ENCODE results near the gene EGFL8.

Gene EGFL8

DNA sequence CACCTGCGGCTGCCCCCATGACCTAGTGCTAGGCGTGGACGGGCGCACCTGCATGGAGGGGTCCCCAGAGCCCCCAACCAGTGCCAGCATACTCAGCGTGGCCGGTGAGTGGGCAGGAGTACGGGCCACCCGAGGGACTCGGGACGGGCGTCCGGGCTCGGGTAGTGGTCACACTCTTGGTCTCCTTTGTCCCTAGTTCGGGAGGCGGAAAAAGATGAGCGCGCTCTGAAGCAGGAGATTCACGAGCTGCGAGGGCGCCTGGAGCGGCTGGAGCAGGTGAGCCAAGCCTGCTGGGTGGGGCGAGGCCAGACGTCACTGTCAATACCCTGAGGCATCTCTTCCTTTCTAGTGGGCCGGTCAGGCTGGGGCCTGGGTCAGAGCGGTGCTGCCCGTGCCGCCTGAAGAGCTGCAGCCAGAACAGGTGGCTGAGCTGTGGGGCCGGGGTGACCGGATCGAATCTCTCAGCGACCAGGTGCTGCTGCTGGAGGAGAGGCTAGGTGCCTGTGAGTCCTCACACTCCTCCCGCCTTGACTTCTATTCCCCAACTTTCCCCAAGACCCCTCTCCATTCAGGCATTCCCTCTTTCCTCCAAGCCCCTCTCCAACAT lies 2.9 kb downstream of the EGFL8 start:
- H3K36me3 ChIP-seq (ENCODE audit: control insufficient read depth in 5 of 5, insufficient read depth in 5 of 5, low read length in 5 of 5) = peaks cover 0 to 77% (median 60%) of the 10 kb centered on the region in 5 donors
- H3K9me3 ChIP-seq (ENCODE audit: control insufficient read depth in 5 of 5, low read length in 5 of 5) = no peaks in the 10 kb centered on the region
- no peak overlapping the region for H3K4me3 ChIP-seq (ENCODE audit: low read depth in 1 of 5, low read length in 5 of 5)
- peaks cover 0 to 19% (median 5%) of the 10 kb centered on the region in 5 donors for H3K4me1 ChIP-seq (ENCODE audit: control insufficient read depth in 5 of 5, insufficient read depth in 5 of 5, low read length in 5 of 5)
- H3K27me3 ChIP-seq (ENCODE audit: control insufficient read depth in 5 of 5, insufficient read depth in 4 of 5, low read length in 5 of 5) = no peaks in the 10 kb centered on the region
- no peak overlapping the region for H3K9ac ChIP-seq (ENCODE audit: low read length in 5 of 5)
- no peak overlapping the region for H3K27ac ChIP-seq (ENCODE audit: low read depth, low read length)

DNA sequence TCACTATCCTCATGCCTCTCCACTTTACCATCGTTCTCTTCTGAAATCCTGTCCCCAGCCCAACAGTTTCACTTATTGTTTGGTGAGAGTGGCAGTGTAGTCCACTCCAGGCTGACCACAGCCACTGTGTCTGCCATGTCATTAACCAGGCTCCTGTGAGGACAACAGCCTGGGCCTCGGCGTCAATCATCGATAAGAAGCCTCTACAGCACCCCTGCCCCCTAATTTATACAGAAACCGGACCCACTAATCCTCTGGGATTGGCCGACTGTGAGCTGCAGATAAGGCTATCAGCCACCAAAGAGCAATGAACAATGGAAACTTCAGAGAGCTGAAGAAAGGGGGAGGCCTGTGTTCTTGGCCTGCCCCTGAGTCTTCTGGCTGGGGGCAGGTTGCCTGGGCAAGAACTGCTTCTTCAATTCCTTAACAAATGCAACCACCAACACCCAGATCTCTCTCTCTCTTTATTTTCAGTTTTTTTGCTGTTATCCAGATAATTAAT lies 3.4 kb downstream of the EGFL8 start:
- Histone ChIP-seq H3K27me3 (ENCODE audit: control insufficient read depth in 5 of 5, insufficient read depth in 4 of 5, low read length in 5 of 5) (no peaks in the 10 kb centered on the region), H3K27ac (ENCODE audit: low read depth, low read length) (no peak overlapping the region), H3K9me3 (ENCODE audit: control insufficient read depth in 5 of 5, low read length in 5 of 5) (no peaks in the 10 kb centered on the region), H3K36me3 (ENCODE audit: control insufficient read depth in 5 of 5, insufficient read depth in 5 of 5, low read length in 5 of 5) (peaks cover 0 to 71% (median 56%) of the 10 kb centered on the region in 5 donors), H3K4me3 (ENCODE audit: low read depth in 1 of 5, low read length in 5 of 5) (no peak overlapping the region), H3K4me1 (ENCODE audit: control insufficient read depth in 5 of 5, insufficient read depth in 5 of 5, low read length in 5 of 5) (peaks cover 0 to 16% (median 5%) of the 10 kb centered on the region in 5 donors), H3K9ac (ENCODE audit: low read length in 5 of 5) (no peak overlapping the region)

DNA sequence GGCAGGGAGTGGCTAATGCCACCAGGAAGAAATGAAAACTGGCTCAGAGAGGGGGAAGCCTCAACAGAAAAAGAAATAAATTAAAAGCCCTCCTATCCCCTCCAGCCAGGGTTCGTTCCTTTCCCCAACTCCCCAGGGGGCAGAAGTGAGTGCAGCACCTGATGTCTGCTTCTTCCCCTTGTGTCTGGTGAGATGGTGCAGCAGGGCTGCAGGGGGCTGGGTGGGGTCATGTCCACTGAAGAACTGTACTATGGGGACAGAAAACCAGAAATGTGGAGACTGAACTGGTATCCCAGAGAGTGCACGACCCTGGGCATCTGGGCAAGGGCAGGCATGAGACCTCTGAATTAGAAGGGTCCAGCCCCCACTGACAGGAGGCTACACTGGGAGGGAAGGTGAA lies 4.0 kb downstream of the EGFL8 start:
- H3K27ac ChIP-seq (ENCODE audit: low read depth, low read length) = no peak overlapping the region
- no peak overlapping the region for H3K4me3 ChIP-seq (ENCODE audit: low read depth in 1 of 5, low read length in 5 of 5)
- peaks cover 0 to 15% (median 5%) of the 10 kb centered on the region in 5 donors for H3K4me1 ChIP-seq (ENCODE audit: control insufficient read depth in 5 of 5, insufficient read depth in 5 of 5, low read length in 5 of 5)
- peaks cover 0 to 68% (median 52%) of the 10 kb centered on the region in 5 donors for H3K36me3 ChIP-seq (ENCODE audit: control insufficient read depth in 5 of 5, insufficient read depth in 5 of 5, low read length in 5 of 5)
- no peaks in the 10 kb centered on the region for H3K9me3 ChIP-seq (ENCODE audit: control insufficient read depth in 5 of 5, low read length in 5 of 5)
- no peaks in the 10 kb centered on the region for H3K27me3 ChIP-seq (ENCODE audit: control insufficient read depth in 5 of 5, insufficient read depth in 4 of 5, low read length in 5 of 5)
- H3K9ac ChIP-seq (ENCODE audit: low read length in 5 of 5) = no peak overlapping the region

DNA sequence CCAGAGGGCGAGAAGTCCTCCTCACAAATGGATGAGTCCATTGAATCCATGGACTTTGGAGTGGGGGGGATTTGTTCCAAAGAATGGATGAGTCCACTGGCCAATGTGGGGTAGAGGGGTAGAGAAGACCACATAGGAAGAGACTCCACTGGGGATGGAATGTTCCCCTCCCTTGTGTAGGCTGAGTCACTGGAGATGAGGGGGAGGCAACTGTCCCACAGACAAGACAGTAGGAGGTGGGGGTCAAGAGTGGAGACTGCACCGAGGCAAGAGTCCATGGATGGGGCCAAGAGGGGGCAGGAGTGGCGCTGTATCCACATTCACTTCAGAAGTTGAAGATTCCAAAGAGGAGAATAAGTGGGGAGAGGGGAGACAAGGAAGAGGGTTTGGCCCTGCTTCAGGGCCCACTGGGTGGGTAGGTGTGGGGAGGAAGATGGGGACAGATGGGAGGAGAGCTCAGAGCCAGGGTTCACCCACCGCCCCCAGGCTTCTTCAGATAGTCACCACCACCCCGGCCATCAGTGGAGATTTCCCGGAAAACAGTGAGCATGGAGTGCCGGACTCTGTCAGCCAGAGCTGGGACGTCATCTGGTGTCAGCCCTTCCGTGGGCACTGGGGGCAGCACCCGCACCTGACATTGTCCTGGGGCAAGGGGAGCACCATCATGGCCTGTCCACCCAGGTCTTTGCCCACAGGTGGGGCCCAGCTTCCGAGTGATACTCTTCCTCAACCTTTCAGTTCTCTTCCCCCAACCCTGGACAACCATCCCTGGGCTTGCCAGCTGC lies 4.6 kb downstream of the EGFL8 start:
- peaks cover 0 to 63% (median 52%) of the 10 kb centered on the region in 5 donors for H3K36me3 ChIP-seq (ENCODE audit: control insufficient read depth in 5 of 5, insufficient read depth in 5 of 5, low read length in 5 of 5)
- H3K4me1 ChIP-seq (ENCODE audit: control insufficient read depth in 5 of 5, insufficient read depth in 5 of 5, low read length in 5 of 5) = peaks cover 0 to 10% (median under 1%) of the 10 kb centered on the region in 5 donors
- no peaks in the 10 kb centered on the region for H3K9me3 ChIP-seq (ENCODE audit: control insufficient read depth in 5 of 5, low read length in 5 of 5)
- no peak overlapping the region for H3K4me3 ChIP-seq (ENCODE audit: low read depth in 1 of 5, low read length in 5 of 5)
- H3K9ac ChIP-seq (ENCODE audit: low read length in 5 of 5) = no peak overlapping the region
- no peak overlapping the region for H3K27ac ChIP-seq (ENCODE audit: low read depth, low read length)
- no peaks in the 10 kb centered on the region for H3K27me3 ChIP-seq (ENCODE audit: control insufficient read depth in 5 of 5, insufficient read depth in 4 of 5, low read length in 5 of 5)

DNA sequence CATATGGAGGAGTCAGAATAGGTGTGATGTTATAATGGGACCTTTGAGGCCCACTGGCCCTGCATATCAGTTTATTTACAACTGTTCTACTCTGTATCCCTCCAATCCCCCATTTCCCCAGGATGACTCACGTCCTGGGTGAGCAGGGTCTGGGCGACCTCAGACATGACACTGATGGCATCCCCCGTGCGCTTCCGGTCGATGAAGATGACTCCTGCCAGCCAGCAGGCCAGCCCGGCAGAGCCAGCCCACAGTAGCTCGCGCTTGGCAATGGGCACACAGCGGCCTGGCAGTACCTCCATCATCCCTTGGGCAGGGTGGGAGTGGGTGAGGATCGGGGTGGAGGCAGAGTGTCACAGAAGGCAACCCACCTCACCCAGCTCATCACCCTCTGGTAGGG lies 5.9 kb downstream of the EGFL8 start:
- Histone ChIP-seq H3K9ac (ENCODE audit: low read length in 5 of 5) (no peak overlapping the region), H3K27me3 (ENCODE audit: control insufficient read depth in 5 of 5, insufficient read depth in 4 of 5, low read length in 5 of 5) (no peaks in the 10 kb centered on the region), H3K36me3 (ENCODE audit: control insufficient read depth in 5 of 5, insufficient read depth in 5 of 5, low read length in 5 of 5) (peaks cover 0 to 59% (median 52%) of the 10 kb centered on the region in 5 donors), H3K27ac (ENCODE audit: low read depth, low read length) (no peak overlapping the region), H3K4me1 (ENCODE audit: control insufficient read depth in 5 of 5, insufficient read depth in 5 of 5, low read length in 5 of 5) (peaks cover 2 to 16% (median 9%) of the 10 kb centered on the region in 5 donors), H3K4me3 (ENCODE audit: low read depth in 1 of 5, low read length in 5 of 5) (no peak overlapping the region), H3K9me3 (ENCODE audit: control insufficient read depth in 5 of 5, low read length in 5 of 5) (no peaks in the 10 kb centered on the region)

DNA sequence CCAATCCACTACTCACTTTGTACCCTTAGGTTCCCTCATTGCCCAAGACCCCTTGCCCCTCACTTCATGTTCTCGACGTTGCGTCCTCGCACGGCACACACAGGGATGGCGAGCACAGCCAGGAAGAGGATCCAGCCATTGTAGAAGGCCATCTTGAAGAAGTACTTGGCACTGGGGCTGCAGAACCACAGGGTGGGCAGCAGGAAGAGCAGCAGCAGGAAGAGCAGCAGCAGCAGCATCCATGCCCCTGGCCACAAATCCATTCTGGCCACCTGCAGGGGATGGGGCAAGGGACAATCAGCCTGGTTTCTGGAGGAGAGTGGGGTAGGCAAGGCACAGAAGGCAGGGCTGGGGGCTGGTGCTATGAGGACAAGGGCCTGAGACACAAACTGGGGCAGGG lies 6.8 kb downstream of the EGFL8 start:
- peaks cover 3 to 22% (median 15%) of the 10 kb centered on the region in 5 donors for H3K4me1 ChIP-seq (ENCODE audit: control insufficient read depth in 5 of 5, insufficient read depth in 5 of 5, low read length in 5 of 5)
- no peak overlapping the region for H3K27ac ChIP-seq (ENCODE audit: low read depth, low read length)
- peaks cover 0 to 52% (median 49%) of the 10 kb centered on the region in 5 donors for H3K36me3 ChIP-seq (ENCODE audit: control insufficient read depth in 5 of 5, insufficient read depth in 5 of 5, low read length in 5 of 5)
- no peak overlapping the region for H3K4me3 ChIP-seq (ENCODE audit: low read depth in 1 of 5, low read length in 5 of 5)
- no peaks in the 10 kb centered on the region for H3K27me3 ChIP-seq (ENCODE audit: control insufficient read depth in 5 of 5, insufficient read depth in 4 of 5, low read length in 5 of 5)
- H3K9me3 ChIP-seq (ENCODE audit: control insufficient read depth in 5 of 5, low read length in 5 of 5) = no peaks in the 10 kb centered on the region
- H3K9ac ChIP-seq (ENCODE audit: low read length in 5 of 5) = no peak overlapping the region

DNA sequence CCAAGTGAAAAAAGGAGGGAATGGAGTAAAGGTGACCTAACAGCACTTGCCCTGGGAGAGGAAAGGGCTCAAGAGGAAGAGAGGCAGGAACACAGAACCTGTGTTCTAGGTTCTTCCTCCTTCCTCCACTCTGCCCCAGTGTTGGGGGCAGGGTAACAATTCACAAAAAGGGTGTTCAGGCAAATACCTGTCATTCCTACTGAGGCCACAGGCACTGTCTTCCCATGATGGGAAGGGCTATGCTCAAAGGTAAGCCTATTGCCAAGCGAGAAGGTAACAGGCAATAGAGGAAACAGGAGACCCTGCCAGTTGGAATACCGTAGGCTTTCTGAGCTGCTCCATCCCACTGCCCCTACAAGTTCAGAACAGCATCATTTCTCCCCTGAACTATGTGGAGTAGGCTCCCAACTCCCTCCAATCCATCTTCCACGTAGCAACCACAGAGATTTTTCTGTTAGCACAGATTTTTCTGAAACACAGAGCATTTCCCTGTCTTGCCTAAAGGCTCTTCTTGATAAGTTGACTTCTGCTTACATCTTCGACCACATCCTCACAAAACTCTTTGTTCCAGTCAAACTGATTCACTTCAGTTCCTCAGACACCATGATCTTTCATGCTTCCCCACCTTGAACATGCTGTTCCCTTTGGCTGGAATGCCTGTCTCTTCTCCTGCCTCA lies 8.8 kb downstream of the EGFL8 start:
- H3K9me3 ChIP-seq (ENCODE audit: control insufficient read depth in 5 of 5, low read length in 5 of 5) = no peaks in the 10 kb centered on the region
- no peaks in the 10 kb centered on the region for H3K27me3 ChIP-seq (ENCODE audit: control insufficient read depth in 5 of 5, insufficient read depth in 4 of 5, low read length in 5 of 5)
- no peak overlapping the region for H3K27ac ChIP-seq (ENCODE audit: low read depth, low read length)
- H3K36me3 ChIP-seq (ENCODE audit: control insufficient read depth in 5 of 5, insufficient read depth in 5 of 5, low read length in 5 of 5) = peaks cover 0 to 32% (median 30%) of the 10 kb centered on the region in 5 donors
- H3K9ac ChIP-seq (ENCODE audit: low read length in 5 of 5) = peak overlapping the region in 3 of 5 donors; percentile 12 to 33 (median 25)
- H3K4me1 ChIP-seq (ENCODE audit: control insufficient read depth in 5 of 5, insufficient read depth in 5 of 5, low read length in 5 of 5) = peaks cover 13 to 40% (median 29%) of the 10 kb centered on the region in 5 donors
- H3K4me3 ChIP-seq (ENCODE audit: low read depth in 1 of 5, low read length in 5 of 5) = no peak overlapping the region

DNA sequence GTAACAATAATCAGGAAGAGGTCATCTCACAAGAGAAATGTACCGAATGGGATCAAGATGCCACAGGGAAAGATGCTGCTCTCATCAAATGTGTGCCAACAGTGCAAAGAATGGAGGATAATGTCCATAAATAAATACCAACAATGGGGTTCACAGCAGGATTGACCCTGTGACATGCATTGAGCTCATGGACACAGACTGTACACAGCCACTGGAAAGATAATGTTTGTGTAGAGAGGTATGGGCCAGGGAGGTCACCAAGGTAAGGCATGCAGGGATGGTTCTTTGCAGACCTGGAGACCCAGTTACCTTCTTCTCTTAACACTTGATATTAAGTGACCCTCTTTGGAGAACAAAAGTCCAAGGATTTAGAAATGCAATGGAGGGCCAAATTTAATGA lies 10.0 kb downstream of the EGFL8 start:
- Histone ChIP-seq H3K9me3 (ENCODE audit: control insufficient read depth in 5 of 5, low read length in 5 of 5) (no peaks in the 10 kb centered on the region), H3K36me3 (ENCODE audit: control insufficient read depth in 5 of 5, insufficient read depth in 5 of 5, low read length in 5 of 5) (peaks cover 0 to 20% (median 17%) of the 10 kb centered on the region in 5 donors), H3K9ac (ENCODE audit: low read length in 5 of 5) (no peak overlapping the region), H3K4me3 (ENCODE audit: low read depth in 1 of 5, low read length in 5 of 5) (no peak overlapping the region), H3K4me1 (ENCODE audit: control insufficient read depth in 5 of 5, insufficient read depth in 5 of 5, low read length in 5 of 5) (peaks cover 14 to 51% (median 38%) of the 10 kb centered on the region in 5 donors), H3K27ac (ENCODE audit: low read depth, low read length) (no peak overlapping the region), H3K27me3 (ENCODE audit: control insufficient read depth in 5 of 5, insufficient read depth in 4 of 5, low read length in 5 of 5) (no peaks in the 10 kb centered on the region)

DNA sequence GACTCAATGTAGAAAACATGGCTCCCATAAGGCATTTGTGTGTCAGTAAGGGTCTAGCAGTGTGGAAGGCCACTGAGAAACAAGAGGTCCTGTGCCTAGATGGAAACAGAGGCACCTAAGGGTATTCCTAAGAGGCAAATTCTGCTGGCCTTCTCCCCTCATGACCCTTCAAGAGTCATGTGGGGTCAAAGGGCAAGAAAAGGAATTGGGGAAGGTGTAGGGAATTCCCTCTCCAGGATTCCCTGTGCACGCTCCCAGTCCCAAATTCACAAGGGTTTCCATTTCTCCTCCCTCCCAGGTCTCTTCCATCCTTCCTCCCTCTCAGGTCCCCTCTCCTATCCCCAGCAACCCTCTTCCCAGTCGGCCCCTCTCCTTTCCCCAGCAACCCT lies 10.9 kb downstream of the EGFL8 start:
- Histone ChIP-seq H3K36me3 (ENCODE audit: control insufficient read depth in 5 of 5, insufficient read depth in 5 of 5, low read length in 5 of 5) (peaks cover 0 to 17% (median 11%) of the 10 kb centered on the region in 5 donors), H3K4me1 (ENCODE audit: control insufficient read depth in 5 of 5, insufficient read depth in 5 of 5, low read length in 5 of 5) (peaks cover 14 to 59% (median 46%) of the 10 kb centered on the region in 5 donors), H3K4me3 (ENCODE audit: low read depth in 1 of 5, low read length in 5 of 5) (peak overlapping the region; percentile 76 to 93 (median 85)), H3K27ac (ENCODE audit: low read depth, low read length) (peak overlapping the region; percentile 93), H3K9ac (ENCODE audit: low read length in 5 of 5) (peak overlapping the region; percentile 32 to 97 (median 88)), H3K27me3 (ENCODE audit: control insufficient read depth in 5 of 5, insufficient read depth in 4 of 5, low read length in 5 of 5) (no peaks in the 10 kb centered on the region), H3K9me3 (ENCODE audit: control insufficient read depth in 5 of 5, low read length in 5 of 5) (no peaks in the 10 kb centered on the region)

Data from subcutaneous abdominal adipose tissue (tissue), 5 donors.